PC-3 (cell line): Measurements from ENCODE around the gene ARL3. TPM values are rescaled to one million over a fixed set of nuclear protein-coding genes. Genes with fewer than 3 reads are reported as not detected.

Experiments
- ATAC-seq: fragments of 200-7000 bp; cut with Tn5 transposase; 2 replicates; pipeline ENCODE4 v1.9.1; 2020; ENCODE audit warnings: mild to moderate bottlenecking, moderate library complexity
- BruUV-seq: library from RNA; stranded (reverse); fragments of 400-500 nt; replicated peaks from 2 replicates; lab custom pipeline; 2021; lab: Mats Ljungman, UMichigan
- CTCF ChIA-PET: fragments of 300-600 bp; sonication (Branson Sonifier 250); formaldehyde crosslinking; loops from one replicate; lab custom pipeline; 2022; ENCODE audit warnings: antibody characterized with exemption; lab: Charles Lee
- POLR2A ChIA-PET: fragments of 300-600 bp; sonication (Branson Sonifier 250); formaldehyde crosslinking; loops from one replicate; lab custom pipeline; 2022; ENCODE audit warnings: antibody characterized with exemption; ENCODE audit not compliant: unreplicated experiment; lab: Charles Lee
- DNase-seq: peaks from one replicate; pipeline ENCODE4 v3.0.0-alpha.2; 2015
- H2AFZ ChIP-seq: fragments of 300-600 bp; sonication (generic); 2 replicates; pipeline ENCODE4 v1.6.0; 2016; ENCODE audit warnings: antibody characterized with exemption, low read length
- H3F3A ChIP-seq: fragments of 300-600 bp; sonication (generic); one replicate; pipeline ENCODE4 v1.6.0; 2017; ENCODE audit warnings: antibody characterized with exemption, low read length, control low read depth, mild to moderate bottlenecking; ENCODE audit not compliant: unreplicated experiment
- H3K27ac ChIP-seq: fragments of 300-600 bp; sonication (generic); 2 replicates; pipeline ENCODE4 v1.5.1; 2016; ENCODE audit warnings: mild to moderate bottlenecking, low read length
- H3K27me3 ChIP-seq: fragments of 300-600 bp; sonication (generic); 2 replicates; pipeline ENCODE4 v1.6.1; 2016; ENCODE audit warnings: low read length, mixed read lengths
- H3K36me3 ChIP-seq: fragments of 300-600 bp; sonication (generic); 2 replicates; pipeline ENCODE4 v1.6.1; 2016; ENCODE audit warnings: low read depth, mixed run types, low read length, mixed read lengths
- H3K4me1 ChIP-seq: fragments of 300-600 bp; sonication (generic); 2 replicates; pipeline ENCODE4 v1.5.1; 2016; ENCODE audit warnings: low read length; ENCODE audit not compliant: insufficient read depth
- H3K4me2 ChIP-seq: fragments of 300-600 bp; sonication (generic); 2 replicates; pipeline ENCODE4 v1.6.0; 2016; ENCODE audit warnings: low read length
- H3K4me3 ChIP-seq: fragments of 300-600 bp; sonication (generic); 2 replicates; pipeline ENCODE4 v1.5.1; 2016; ENCODE audit warnings: mild to moderate bottlenecking, low read length, mixed read lengths
- H3K79me2 ChIP-seq: fragments of 300-600 bp; sonication (generic); 2 replicates; pipeline ENCODE4 v1.6.1; 2017; ENCODE audit warnings: low read length, mixed read lengths
- H3K9ac ChIP-seq: fragments of 300-600 bp; sonication (generic); 2 replicates; pipeline ENCODE4 v1.6.0; 2016; ENCODE audit warnings: mild to moderate bottlenecking, low read length
- H3K9me2 ChIP-seq: fragments of 300-600 bp; sonication (generic); replicated peaks from 2 replicates; pipeline ENCODE4 v1.6.1; 2016; ENCODE audit warnings: mixed run types, low read length, mixed read lengths
- H3K9me3 ChIP-seq: fragments of 300-600 bp; sonication (generic); 2 replicates; pipeline ENCODE4 v1.6.1; 2016; ENCODE audit warnings: low read length, mixed read lengths
- H4K20me1 ChIP-seq: fragments of 300-600 bp; sonication (generic); 2 replicates; pipeline ENCODE4 v1.6.1; 2016; ENCODE audit warnings: low read length, mixed read lengths
- EZH2 ChIP-seq: fragments of 300-600 bp; sonication (generic); IDR thresholded peaks from one replicate; pipeline ENCODE4 v1.6.1; 2017; ENCODE audit warnings: antibody characterized with exemption, mild to moderate bottlenecking, low read length; ENCODE audit not compliant: unreplicated experiment
- EZH2phosphoT487 ChIP-seq: fragments of 300-600 bp; sonication (generic); IDR thresholded peaks from 2 replicates; pipeline ENCODE4 v1.6.1; 2018; ENCODE audit warnings: mild to moderate bottlenecking, antibody characterized with exemption, low read length, borderline replicate concordance
- intact Hi-C: fragments of 100-400 bp; cut with micrococcal nuclease; formaldehyde crosslinking; loops from 2 replicates; pipeline ENCODE4 v1.9.0; 2023
- total RNA-seq: library from RNA; depleted of rRNA; stranded (reverse); fragments of >200 nt; gene quantifications from 2 replicates; pipeline ENCODE4 v1.2.3, GENCODE V29; 2014
- TF ChIP-seq, protein P1 (sequence below): fragments of 300-600 bp; sonication (generic); conservative IDR thresholded peaks from 2 replicates; pipeline ENCODE4 v1.5.1; 2017; ENCODE audit warnings: antibody characterized with exemption, low read depth, mild to moderate bottlenecking, low read length

Gene ARL3
- total RNA-seq, 1 experiment from 2014 or later, result 2.8 TPM

DNA sequence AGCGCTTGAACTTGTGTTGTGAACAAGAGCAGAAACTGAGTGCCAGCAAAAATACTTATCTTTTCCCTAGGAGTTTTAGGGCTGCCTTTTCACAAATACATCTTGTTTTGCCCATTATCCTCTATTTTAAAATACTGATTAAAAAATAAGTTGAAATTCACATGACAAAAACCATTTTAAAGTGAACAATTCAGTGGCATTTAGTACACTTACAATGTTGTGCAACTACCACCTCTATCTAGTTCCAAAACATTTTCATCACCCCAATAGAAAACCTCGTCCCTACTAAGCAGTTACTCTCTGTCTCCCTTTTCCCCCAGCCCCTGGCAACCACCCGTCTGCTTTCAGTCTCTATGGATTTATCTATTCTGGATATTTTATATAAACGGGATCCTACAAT, 31.0 kb upstream of the ARL3 start:
- Histone ChIP-seq H3K27ac (no peak overlapping the region), H3K36me3 (no peaks in the 10 kb centered on the region), H3K27me3 (no peaks in the 10 kb centered on the region), H4K20me1 (no peaks in the 10 kb centered on the region), H3K4me2 (peak overlapping the region; percentile 95), H2AFZ (no peak overlapping the region), H3K9ac (no peak overlapping the region; the same call in 1 of the 2 replicates), H3K9me3 (no peaks in the 10 kb centered on the region), H3K4me3 (peak overlapping the region; percentile 93), H3K4me1 (peaks cover 14% of the 10 kb centered on the region; the same call in 1 of the 2 replicates), H3K9me2 (no peaks in the 10 kb centered on the region), H3K79me2 (peaks cover 40% of the 10 kb centered on the region), H3F3A (no peaks in the 10 kb centered on the region)
- TF ChIP-seq, protein P1, sequence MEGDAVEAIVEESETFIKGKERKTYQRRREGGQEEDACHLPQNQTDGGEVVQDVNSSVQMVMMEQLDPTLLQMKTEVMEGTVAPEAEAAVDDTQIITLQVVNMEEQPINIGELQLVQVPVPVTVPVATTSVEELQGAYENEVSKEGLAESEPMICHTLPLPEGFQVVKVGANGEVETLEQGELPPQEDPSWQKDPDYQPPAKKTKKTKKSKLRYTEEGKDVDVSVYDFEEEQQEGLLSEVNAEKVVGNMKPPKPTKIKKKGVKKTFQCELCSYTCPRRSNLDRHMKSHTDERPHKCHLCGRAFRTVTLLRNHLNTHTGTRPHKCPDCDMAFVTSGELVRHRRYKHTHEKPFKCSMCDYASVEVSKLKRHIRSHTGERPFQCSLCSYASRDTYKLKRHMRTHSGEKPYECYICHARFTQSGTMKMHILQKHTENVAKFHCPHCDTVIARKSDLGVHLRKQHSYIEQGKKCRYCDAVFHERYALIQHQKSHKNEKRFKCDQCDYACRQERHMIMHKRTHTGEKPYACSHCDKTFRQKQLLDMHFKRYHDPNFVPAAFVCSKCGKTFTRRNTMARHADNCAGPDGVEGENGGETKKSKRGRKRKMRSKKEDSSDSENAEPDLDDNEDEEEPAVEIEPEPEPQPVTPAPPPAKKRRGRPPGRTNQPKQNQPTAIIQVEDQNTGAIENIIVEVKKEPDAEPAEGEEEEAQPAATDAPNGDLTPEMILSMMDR, result no peak
- TF ChIP-seq EZH2phosphoT487, result no peak
- ATAC-seq (no peak), DNase-seq (no peak)
- POLR2A ChIA-PET, result no interaction called here
- intact Hi-C loops, result no loop called here
- no TSS peak for BruUV-seq
- CTCF ChIA-PET, result no interaction called here

DNA sequence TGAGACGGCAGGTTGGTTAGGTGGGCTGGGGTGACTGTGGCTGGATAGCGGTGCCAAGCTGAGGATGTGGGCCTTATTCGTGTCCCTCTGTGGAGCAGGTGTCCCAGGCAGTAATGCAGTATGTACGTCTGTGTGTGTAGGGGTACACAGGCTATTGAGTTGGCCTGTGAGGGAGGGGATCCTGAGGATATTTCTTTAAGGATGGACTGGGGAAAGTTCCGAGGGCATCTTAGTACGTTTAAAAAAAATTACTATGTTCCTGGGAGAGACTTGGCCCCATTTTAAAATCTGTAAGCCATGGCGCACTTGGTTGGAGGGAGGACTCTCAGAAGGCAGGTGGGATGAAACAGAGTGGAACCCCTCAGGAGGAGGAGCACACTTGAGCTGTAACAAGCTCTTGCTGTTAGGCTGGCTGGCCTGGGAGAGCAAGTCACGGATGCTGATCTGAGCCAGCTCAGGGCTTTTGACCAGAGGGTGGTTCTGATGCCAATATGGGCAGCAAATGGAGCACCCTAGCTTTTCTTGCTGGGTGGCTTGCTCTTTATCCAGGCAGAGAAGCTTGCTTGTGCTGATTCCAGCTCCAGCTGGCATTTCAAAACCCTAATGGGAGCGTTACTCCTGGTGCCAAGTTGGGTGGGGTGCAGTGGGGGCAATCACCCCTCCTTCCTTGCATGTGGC, 30.3 kb upstream of the ARL3 start:
- H3K79me2 ChIP-seq, result peaks cover 40% of the 10 kb centered on the region
- intact Hi-C loops, result no loop called here
- CTCF ChIA-PET, result no interaction called here

More for the DNA sequence above, 30.3 kb upstream of the ARL3 start:
- peak overlapping the region; percentile 95 for H3K4me2 ChIP-seq
- H3K4me3 ChIP-seq, result peak overlapping the region; percentile 93
- H3K27me3 ChIP-seq, result no peaks in the 10 kb centered on the region
- peaks cover 14% of the 10 kb centered on the region; the same call in 1 of the 2 replicates for H3K4me1 ChIP-seq
- no peak overlapping the region for H3K27ac ChIP-seq
- POLR2A ChIA-PET, result no interaction called here
- ATAC-seq (peak; percentile 27), DNase-seq (no peak)
- no peaks in the 10 kb centered on the region for H3F3A ChIP-seq
- H3K9ac ChIP-seq, result peak overlapping the region; percentile 84
- H3K9me2 ChIP-seq, result no peaks in the 10 kb centered on the region
- TF ChIP-seq, protein P1, result no peak
- TF ChIP-seq EZH2phosphoT487 (no peak), EZH2 (no peak)
- H3K36me3 ChIP-seq, result no peaks in the 10 kb centered on the region
- no peaks in the 10 kb centered on the region for H3K9me3 ChIP-seq
- no peaks in the 10 kb centered on the region for H4K20me1 ChIP-seq
- peak overlapping the region; percentile 35; the same call in 1 of the 2 replicates for H2AFZ ChIP-seq
- TSS peak; percentile 34 for BruUV-seq
